Bronchial epithelial cell (primary cell): Measurements from ENCODE around the gene WNT2B. TPM values are rescaled to one million over a fixed set of nuclear protein-coding genes. Genes with fewer than 3 reads are reported as not detected.

Experiments used
- DNase-seq: peaks from one replicate; pipeline ENCODE4 v3.0.0-alpha.2; 2010; ENCODE audit warnings: low read depth
- FAIRE-seq: peaks from 2 replicates; lab custom pipeline; 2011; peaks lifted over from hg19 to GRCh38; lab: Jason Lieb, UNC
- H3K27me3 ChIP-seq: 2 replicates; pipeline ENCODE4 v1.5.1; 2011; ENCODE audit warnings: low read length; ENCODE audit not compliant: control insufficient read depth, insufficient read depth
- H3K36me3 ChIP-seq: 2 replicates; pipeline ENCODE4 v1.5.1; 2011; ENCODE audit warnings: low read length; ENCODE audit not compliant: control insufficient read depth, insufficient read depth
- H3K4me3 ChIP-seq: 2 replicates; pipeline ENCODE4 v1.5.1; 2011; ENCODE audit warnings: mild to moderate bottlenecking, low read depth, low read length, control low read depth
- CTCF ChIP-seq: IDR thresholded peaks from 2 replicates; pipeline ENCODE4 v1.5.1; 2011; ENCODE audit warnings: mild to moderate bottlenecking, moderate library complexity, low read length, control low read depth, inconsistent platforms; ENCODE audit not compliant: insufficient read depth, severe bottlenecking
- total RNA-seq: library from RNA; depleted of rRNA; stranded (reverse); fragments of >200 nt; gene quantifications from 2 replicates; pipeline ENCODE4 v1.2.1, GENCODE V29; 2014

The WNT2B gene
- total RNA-seq, 1 donor from 2014 or later = 0.53 TPM

GRCh38 chr1:112533029-112533428 lies 24.3 kb downstream of the WNT2B start:
- FAIRE-seq = no peak
- no peak for DNase-seq
- H3K4me3 ChIP-seq = no peak overlapping the region
- TF ChIP-seq CTCF = no peak
- H3K27me3 ChIP-seq = no peaks in the 10 kb centered on the region
- no peaks in the 10 kb centered on the region for H3K36me3 ChIP-seq

DNA sequence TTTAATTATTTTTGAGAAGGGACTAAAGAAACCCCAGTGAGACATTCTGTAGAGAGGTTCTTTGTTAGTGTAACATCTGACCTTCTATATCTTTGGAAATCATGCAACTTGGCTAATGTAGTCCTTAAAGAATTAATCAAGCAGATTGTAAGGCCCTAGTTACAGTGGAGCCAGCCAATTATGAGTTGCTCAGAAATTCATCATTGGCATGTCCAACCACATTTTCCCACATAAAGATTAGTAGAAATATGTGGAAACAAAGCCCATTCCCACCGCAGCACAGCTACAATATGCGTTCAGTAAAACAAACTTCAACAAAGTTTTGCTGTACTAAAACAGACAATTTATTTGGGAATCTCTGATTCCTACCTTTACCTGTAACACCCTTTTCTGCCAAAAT lies 27.8 kb downstream of the WNT2B start:
- DNase-seq = no peak
- FAIRE-seq = no peak
- H3K27me3 ChIP-seq = no peaks in the 10 kb centered on the region
- H3K4me3 ChIP-seq = no peak overlapping the region
- no peaks in the 10 kb centered on the region for H3K36me3 ChIP-seq
- TF ChIP-seq CTCF = no peak

DNA sequence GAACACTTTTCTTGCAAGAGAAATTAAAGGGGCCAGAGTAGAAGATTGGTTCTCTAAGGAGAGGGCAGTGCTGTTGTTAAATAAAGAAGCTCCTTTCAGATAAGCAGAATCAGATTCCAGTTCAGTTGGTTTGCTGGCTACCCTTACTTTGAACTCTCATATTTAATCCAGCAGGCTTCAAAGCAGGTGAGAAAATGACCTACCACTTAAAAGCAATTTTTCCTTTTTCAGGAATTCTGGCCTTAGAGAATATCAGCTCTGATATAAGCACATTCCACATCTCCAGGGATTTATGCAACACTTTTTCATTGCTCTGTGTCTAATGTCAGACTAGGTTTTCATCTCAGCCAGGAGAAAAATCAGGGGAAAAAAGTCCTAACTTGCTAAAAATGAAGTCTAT lies 28.7 kb downstream of the WNT2B start:
- Histone ChIP-seq H3K36me3 (no peaks in the 10 kb centered on the region), H3K27me3 (no peaks in the 10 kb centered on the region), H3K4me3 (no peak overlapping the region)
- FAIRE-seq = no peak
- no peak for TF ChIP-seq CTCF
- DNase-seq = no peak

DNA sequence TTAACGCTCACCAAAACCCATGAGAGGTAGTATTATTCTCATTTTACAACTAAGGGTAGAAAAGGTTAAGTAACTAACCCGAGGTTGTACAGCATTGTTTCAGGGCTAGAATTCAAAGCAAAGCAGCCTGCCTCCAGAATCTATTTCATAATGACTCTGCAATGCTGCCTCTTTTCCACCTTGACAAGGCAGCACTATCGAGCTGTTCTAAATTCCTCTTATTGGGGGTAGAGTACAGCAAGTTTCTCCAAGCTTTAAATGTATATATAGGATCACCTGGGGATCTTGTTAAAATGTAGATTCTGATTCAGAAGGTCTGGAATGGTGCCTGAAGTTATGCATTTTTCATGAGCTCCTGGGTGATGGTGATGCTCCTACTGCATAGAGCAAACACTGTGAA lies 30.1 kb downstream of the WNT2B start:
- Histone ChIP-seq H3K27me3 (no peaks in the 10 kb centered on the region), H3K36me3 (no peaks in the 10 kb centered on the region), H3K4me3 (no peak overlapping the region)
- DNase-seq (no peak), FAIRE-seq (no peak)
- no peak for TF ChIP-seq CTCF

DNA sequence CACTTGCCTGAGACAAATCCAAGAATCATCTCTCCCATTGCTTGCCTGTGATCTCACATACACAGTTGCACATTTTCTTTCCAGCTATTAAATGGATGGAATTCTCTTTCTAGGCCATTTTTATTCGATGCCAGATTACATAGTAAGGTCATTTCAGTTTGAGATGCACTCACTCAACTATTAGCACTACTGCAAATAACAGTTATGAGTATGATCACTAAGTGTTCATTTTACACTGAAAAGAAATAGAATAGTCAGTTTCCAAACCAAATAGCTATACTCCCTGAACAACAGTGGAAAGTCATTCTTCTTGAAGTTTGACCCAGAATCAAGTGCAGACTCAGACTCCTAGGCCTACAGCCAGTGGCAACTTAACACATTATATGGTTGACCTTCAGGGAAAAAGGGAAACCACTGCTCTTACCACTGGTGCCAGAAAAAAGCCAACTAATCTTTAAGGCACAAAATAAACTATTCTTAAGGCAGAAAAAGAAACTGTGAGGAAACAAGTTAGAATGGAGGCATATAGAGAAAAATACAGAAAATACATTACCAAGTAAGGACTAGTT lies 31.5 kb downstream of the WNT2B start:
- H3K27me3 ChIP-seq = no peaks in the 10 kb centered on the region
- DNase-seq = no peak
- H3K36me3 ChIP-seq = no peaks in the 10 kb centered on the region
- no peak overlapping the region for H3K4me3 ChIP-seq
- no peak for TF ChIP-seq CTCF
- no peak for FAIRE-seq

GRCh38 chr1:112541299-112541698 lies 32.5 kb downstream of the WNT2B start:
- no peak for TF ChIP-seq CTCF
- Histone ChIP-seq H3K4me3 (no peak overlapping the region), H3K36me3 (no peaks in the 10 kb centered on the region), H3K27me3 (no peaks in the 10 kb centered on the region)
- DNase-seq (no peak), FAIRE-seq (no peak)
